Fibroblast of skin of abdomen (primary cell): ENCODE measurements around the gene ADCY3.

ENCODE experiments used
- DNase-seq: peaks from one replicate; pipeline ENCODE4 v3.0.0-alpha.2; 2013

The ADCY3 gene

GRCh38 chr2:24874035-24874434 is 46.0 kb downstream of the ADCY3 start:
- no peak for DNase-seq

DNA sequence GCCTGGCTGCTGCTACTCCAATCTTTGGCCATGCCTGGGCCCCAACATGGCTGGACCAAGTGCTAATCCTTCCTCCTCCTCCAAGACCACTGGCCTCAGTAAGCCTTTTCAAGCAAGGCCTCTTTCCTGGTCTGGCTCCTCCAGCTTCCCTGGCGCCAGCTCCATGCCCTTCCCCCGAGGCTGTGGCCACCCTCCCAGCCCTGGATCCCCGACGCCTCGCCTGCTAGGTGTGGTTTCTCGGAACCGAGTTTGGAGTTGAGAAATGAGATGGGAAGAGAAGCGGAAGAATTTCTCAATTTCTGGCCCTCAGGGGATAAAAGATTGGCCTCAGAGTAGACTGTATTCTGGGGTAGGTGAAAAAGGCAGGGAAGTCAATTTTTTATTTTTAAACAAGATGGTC is 46.4 kb downstream of the ADCY3 start:
- no peak for DNase-seq

DNA sequence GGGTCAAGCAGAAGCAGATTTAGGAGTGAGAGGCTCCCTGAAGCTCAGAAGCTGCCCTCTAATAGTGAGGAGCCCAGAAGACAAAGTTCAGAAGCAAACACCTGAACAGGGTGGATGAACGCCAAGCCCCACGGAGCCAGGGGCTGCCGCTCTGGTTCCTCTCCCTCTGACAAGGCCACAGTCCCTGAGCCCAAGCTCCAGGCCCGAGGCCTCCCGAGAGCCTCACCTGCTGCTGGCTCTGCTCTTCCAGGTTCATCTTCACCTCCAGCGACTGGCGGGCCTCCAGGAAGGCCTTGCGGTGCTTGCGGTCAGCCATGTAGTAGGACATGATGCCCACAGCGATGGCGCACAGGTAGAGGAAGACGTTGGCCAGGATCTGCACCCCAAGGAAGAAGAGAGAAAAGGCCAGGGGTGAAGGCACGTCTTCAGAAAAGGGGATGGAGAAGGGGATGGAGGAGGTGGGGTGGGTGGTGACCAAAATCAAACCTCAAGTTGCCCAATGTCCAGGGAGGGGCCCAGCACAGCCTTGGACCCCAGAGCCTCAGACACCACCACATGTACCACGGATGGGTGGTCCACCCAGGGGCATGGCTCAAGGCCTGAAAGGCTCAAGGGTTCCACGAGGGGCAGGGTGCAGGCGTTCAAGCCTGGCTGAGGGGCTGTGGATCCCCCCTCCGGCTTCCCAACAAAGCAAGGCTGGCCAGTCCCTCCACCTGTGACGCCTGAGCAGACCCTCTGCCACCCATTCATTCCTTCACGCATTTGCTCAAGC is 47.5 kb downstream of the ADCY3 start:
- no peak for DNase-seq

DNA sequence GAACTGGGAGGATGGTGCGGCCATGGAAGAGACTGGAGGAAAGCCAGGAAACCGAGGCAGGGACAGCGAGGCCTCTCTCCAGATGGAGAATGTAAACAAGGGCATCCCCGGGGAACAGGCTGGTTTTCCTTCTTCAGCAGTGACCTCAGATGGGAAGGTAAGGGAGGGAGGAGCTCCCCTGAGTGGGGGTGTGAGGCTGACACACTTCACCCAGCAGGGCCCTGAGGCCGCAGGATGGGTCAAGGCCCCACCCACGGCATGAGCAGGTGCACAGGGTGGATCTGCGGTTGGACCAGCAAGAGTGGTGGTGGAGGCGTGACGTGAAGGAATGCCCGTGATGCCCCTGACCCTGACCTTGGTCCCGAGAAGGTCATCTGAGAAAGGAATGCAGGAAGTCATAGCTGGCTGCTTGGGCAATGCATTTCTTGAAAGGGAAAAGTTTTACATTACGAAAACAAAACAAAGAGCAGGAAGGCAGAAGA is 48.1 kb downstream of the ADCY3 start:
- DNase-seq, result no peak

- no peak for DNase-seq
Measured at GRCh38 chr2:24870891-24871705, 48.9 kb downstream of the ADCY3 start.

DNA sequence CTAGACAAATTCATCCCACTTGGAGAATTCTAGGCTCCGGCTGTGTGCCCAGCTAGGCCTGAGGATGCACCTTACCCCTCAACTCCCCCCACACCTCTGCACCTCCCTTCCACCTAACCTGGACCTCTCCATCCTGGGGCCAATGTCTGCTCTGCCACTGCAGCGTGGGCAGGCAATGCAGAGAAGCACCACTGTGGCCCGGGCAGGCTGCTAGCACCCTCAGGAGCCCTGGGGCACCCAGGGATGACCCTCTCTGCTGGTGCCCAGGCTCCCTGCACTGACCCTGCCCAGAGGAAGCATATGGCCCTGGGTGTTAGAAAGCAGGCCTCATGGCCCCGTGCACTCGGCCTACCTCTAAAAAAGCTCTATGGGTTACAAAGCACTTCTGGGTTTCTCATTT is 49.6 kb downstream of the ADCY3 start:
- DNase-seq, result no peak

GRCh38 chr2:24866946-24867345 is 53.1 kb downstream of the ADCY3 start:
- no peak for DNase-seq

DNA sequence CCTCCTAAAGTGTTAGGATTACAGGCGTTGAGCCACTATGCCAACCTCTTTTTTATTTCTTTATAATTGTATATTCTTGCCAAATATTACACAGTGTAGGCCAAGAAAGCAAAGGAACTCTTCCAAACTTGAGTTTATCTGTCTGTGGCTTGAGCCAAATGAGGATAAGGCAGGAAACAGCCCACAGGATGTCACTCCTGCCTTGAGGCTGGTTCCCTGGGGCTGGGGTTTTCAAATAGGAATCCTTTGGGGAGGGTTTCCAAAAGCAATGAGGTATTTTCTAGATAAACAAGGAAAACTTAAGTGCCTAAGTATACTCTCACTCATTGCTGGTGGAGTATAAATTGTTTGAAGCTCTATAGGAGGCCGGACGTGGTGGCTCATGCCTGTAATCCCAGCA is 56.4 kb downstream of the ADCY3 start:
- DNase-seq, result peak; percentile 18

DNA sequence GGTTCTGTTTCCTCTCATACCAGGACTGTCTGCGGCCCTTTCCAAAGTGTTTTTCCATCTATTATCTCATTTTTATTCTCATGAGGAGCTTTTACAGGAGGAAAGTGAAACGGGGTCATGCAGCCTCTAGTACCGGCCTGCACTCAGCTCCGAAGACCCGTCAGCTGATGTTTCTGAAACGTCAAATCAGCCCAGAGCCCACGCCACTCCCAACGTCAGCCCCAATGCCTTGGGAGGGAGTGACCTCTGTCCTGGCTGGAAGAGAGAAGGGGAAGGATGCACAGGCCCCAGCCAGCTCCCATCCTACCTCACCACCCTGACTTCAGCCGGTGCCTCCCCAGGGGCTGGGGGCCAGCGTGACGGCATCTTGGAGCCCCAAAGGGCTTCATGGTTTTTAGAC is 58.5 kb downstream of the ADCY3 start:
- no peak for DNase-seq

GRCh38 chr2:24860631-24861030 is 59.4 kb downstream of the ADCY3 start:
- DNase-seq, result no peak

DNA sequence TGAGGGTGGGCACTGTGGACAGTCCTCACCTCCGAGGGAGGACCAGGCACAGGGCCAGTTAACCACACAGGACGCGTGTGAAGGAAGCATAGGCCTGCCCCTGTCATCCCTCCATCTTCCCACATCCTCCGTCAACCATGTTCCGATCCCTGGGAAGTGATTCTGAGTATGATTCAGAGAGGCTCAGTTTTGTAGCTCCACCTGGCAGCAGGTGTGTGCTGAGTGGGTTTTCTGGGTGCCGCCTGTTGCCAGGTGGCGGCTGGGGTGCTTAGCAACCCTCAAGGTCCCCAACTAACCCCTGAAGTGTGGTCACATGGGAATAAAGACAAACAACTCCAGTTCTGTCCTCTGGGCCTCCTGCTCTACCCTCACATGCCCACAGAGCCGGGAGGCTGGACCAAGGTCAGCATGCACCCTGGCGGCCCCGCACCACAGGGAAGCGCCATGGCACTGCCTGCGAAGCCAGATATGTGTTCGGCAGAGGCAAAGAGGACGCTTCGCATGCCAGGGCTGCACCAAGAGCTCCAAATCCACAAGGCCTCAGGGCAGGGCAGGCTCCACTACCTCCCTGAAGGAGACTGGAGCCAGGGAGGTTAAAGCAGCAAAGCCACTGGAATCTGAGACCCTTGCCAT is 60.0 kb downstream of the ADCY3 start:
- DNase-seq, result no peak

- no peak for DNase-seq
Measured at GRCh38 chr2:24858996-24859395, 61.0 kb downstream of the ADCY3 start.

GRCh38 chr2:24857746-24858145 is 62.3 kb downstream of the ADCY3 start:
- DNase-seq, result peak; percentile 43

- DNase-seq, result no peak
Measured at GRCh38 chr2:24856791-24857211, 63.2 kb downstream of the ADCY3 start.

GRCh38 chr2:24855726-24856125 is 64.3 kb downstream of the ADCY3 start:
- DNase-seq, result peak; percentile 75

DNA sequence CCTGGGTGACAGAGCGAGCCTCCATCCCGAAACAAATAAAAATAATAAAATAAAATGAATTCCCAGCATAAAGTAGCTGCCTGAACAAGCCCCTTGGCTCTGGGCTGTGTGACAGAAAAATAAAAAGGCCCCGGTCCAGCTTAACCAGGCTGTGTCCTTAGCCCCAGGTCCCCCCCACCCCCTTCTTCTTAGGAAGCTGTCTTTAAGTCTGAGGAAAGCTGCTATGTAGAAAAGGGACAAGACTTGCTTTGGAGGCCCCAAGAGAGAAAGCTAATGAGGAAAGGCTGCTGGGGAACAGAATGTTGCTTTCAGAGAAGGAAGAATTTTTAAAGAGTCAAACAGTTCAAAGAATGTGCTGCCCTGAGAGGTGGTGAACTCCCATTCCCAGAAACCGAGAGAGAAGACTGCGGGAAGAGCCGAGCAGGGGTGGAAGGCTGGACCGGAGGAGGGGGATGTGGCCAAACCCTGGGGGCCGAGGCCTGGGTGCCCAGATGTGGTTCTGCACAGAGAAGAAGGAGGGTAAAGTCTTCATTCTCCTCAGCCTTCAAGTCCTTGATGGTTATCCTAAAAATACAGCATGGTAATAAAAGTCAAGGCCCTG is 64.9 kb downstream of the ADCY3 start:
- no peak for DNase-seq

DNA sequence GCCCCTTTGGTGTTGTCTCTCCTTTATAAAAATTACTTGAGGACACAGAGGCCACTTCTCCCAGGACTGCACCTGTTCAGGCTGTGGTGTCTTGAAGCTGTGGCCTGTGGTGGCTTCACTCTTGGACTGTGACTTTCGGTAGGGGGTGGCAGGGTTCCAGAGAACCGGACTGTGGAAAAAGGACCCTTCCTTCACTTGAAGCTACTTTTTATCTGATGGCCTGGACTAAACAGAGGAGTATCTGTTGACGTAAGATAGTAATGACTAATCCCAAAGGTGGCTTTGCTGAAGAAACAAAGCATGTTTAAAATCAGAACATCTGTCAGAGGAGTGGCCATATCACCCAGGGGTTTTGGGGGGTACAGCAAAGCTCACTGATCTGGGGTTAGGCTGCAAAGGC is 66.0 kb downstream of the ADCY3 start:
- no peak for DNase-seq

DNA sequence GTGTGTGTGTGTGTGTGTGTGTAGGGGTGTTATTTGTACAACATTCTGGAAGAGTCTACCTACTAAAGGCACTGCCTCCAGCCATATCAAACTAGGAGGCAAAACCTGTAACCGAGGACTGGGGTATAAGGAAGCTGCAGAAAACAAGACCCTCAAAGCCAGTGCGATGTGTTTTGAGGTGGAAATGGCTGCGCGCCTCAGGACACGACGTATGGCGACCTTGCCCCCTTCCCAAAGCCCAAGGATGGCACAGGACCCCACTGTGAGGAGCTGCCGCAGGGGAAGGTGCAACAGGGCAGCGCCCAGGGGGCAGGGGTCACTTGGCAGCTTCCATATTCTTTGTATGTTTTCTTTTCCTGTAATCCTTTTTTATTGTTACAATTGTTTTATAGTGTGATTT is 67.0 kb downstream of the ADCY3 start:
- no peak for DNase-seq

GRCh38 chr2:24852431-24853020 is 67.5 kb downstream of the ADCY3 start:
- DNase-seq, result no peak

GRCh38 chr2:24852026-24852425 is 68.0 kb downstream of the ADCY3 start:
- DNase-seq, result no peak

- DNase-seq, result no peak
Measured at GRCh38 chr2:24850944-24851343, 69.1 kb downstream of the ADCY3 start.

- no peak for DNase-seq
Measured at GRCh38 chr2:24845691-24846090, 74.3 kb downstream of the ADCY3 start.
